Epithelial cell of proximal tubule (primary cell): ENCODE results near the gene OTOG. TPM values are rescaled to one million over a fixed set of nuclear protein-coding genes. Genes with fewer than 3 reads are reported as not detected.

Source experiments
- DNase-seq: peaks from one replicate; pipeline ENCODE4 v3.0.0-alpha.2; 2011; ENCODE audit warnings: low read depth
- H3K4me3 ChIP-seq: 2 replicates; pipeline ENCODE4 v1.5.1; 2011; ENCODE audit warnings: low read depth, mild to moderate bottlenecking, low read length
- total RNA-seq: library from RNA; depleted of rRNA; stranded (reverse); fragments of >200 nt; gene quantifications from 2 replicates; pipeline ENCODE4 v1.2.3, GENCODE V29; 2015
- TF ChIP-seq, protein P1 (sequence below): conservative IDR thresholded peaks from 2 replicates; pipeline ENCODE4 v1.5.1; 2012; ENCODE audit warnings: low read depth, mild to moderate bottlenecking, low read length

Gene OTOG
- total RNA-seq, 1 donor from 2014 or later, result not detected

DNA sequence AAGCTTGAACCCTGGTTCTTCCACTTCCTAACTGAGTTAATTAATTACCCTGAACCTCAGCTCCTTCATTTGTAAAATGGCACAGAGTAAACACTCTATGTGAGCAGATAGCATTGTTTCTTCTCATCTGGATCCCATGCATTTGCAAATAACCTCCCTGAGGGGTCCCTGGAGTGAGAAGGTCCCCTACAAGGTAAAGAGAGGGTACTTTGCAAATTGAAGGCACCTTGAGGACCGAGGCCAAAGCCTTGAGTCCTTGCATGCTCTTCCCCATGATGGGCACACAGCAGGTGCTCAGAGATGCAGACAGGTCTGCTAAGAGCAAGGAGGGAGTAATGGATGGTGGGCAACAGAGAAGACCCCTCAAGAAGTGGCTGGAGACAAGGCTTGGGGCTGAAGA lies 33.2 kb downstream of the OTOG start:
- H3K4me3 ChIP-seq, result no peak overlapping the region
- TF ChIP-seq, protein P1, sequence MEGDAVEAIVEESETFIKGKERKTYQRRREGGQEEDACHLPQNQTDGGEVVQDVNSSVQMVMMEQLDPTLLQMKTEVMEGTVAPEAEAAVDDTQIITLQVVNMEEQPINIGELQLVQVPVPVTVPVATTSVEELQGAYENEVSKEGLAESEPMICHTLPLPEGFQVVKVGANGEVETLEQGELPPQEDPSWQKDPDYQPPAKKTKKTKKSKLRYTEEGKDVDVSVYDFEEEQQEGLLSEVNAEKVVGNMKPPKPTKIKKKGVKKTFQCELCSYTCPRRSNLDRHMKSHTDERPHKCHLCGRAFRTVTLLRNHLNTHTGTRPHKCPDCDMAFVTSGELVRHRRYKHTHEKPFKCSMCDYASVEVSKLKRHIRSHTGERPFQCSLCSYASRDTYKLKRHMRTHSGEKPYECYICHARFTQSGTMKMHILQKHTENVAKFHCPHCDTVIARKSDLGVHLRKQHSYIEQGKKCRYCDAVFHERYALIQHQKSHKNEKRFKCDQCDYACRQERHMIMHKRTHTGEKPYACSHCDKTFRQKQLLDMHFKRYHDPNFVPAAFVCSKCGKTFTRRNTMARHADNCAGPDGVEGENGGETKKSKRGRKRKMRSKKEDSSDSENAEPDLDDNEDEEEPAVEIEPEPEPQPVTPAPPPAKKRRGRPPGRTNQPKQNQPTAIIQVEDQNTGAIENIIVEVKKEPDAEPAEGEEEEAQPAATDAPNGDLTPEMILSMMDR, result no peak
- no peak for DNase-seq

DNA sequence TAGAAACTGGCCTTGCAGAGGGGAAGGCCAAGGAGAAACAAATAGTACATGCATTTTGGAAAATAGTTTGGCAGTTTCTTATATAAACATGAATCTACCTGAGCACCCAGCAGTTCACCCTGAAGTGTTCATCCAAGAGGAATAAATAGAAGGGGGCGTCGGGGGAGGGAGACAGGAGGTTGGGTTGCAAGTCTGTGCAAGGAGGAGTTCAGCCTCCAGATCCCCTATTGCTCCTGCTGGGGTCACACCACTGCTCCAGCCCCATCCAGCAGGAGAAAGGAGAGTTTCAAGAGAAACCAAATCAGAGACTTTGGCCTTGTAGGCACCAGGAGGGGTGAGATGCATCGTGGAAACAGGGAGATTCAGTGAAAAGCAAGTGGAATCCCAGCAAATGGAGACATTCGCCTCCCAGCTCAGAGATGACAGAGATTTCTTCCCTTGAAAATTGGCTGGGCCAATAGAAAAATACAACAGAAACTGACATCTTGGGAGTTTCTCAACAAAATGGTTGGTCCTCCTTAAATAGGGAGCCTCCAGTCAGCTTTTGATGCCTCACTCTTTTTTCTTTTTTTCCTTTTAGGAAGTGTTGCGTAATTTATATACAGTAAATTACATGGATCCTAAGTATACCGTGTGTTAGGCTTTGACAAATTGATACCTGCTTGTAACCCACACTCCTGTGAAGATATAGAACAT lies 34.1 kb downstream of the OTOG start:
- no peak overlapping the region for H3K4me3 ChIP-seq
- TF ChIP-seq, protein P1, result no peak
- DNase-seq, result no peak

GRCh38 chr11:17581732-17582053 lies 34.6 kb downstream of the OTOG start:
- TF ChIP-seq, protein P1, result no peak
- DNase-seq, result no peak
- H3K4me3 ChIP-seq, result no peak overlapping the region

GRCh38 chr11:17585911-17586695 lies 39.0 kb downstream of the OTOG start:
- H3K4me3 ChIP-seq, result no peak overlapping the region
- TF ChIP-seq, protein P1, result no peak
- no peak for DNase-seq

DNA sequence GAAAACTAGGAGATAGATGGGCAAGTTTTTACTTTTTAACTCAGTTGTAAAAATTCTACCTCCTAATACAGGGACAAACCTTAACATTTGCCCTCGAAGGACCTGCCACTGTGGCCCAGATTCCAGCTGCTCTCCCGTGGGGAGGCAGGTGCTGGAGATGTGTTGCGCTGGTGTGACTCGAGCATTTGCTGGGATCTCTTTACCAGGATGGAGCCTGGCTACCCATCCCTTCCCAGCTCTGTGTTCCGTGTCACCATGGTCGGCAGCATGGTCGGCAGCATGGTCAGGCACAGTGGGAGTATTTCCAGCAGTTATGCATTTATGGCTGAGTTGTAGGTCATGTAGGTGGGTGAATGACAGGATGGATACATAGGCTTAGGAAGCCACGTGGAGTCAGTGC lies 41.1 kb downstream of the OTOG start:
- TF ChIP-seq, protein P1, result no peak
- DNase-seq, result no peak
- H3K4me3 ChIP-seq, result no peak overlapping the region

- DNase-seq, result no peak
- TF ChIP-seq, protein P1, result no peak
These were observed 41.7 kb downstream of the OTOG start for GRCh38 chr11:17588721-17589120.

More at GRCh38 chr11:17588721-17589120, 41.7 kb downstream of the OTOG start:
- H3K4me3 ChIP-seq, result no peak overlapping the region
